Body of pancreas (tissue), 4 donors: Measurements from ENCODE around the gene DNTT. TPM values are rescaled to one million over a fixed set of nuclear protein-coding genes. Genes with fewer than 3 reads are reported as not detected.
A peak's percentile ranks its signal among the peaks of the same experiment; 100 is the strongest.
"Not testable (repeated sequence)": the region's sequence is repeated elsewhere in the genome, so short reads cannot be mapped to it uniquely, and the experiment has no call there.

Source experiments
- ATAC-seq: fragments of 150-250 bp; one replicate; pipeline ENCODE4 v1.9.1; 2016
- DNase-seq, 4 donors: peaks; one replicate each; pipeline ENCODE4 v3.0.0-alpha.2; 2019
- H3K27ac ChIP-seq, 4 donors: fragments of 200-600 bp; sonication (generic); 1 replicate in 3 of 4; 2 replicates in 1 of 4; pipeline versions ENCODE4 v1.5.1 to v1.6.1; 2016 to 2019; ENCODE audit warnings: mild to moderate bottlenecking in 1 of 4, mixed read lengths in 1 of 4, moderate library complexity in 1 of 4
- H3K27me3 ChIP-seq, 2 donors: fragments of 200-600 bp; sonication (generic); one replicate each; pipeline ENCODE4 v1.6.0; 2016; ENCODE audit warnings: mild to moderate bottlenecking in 1 of 2
- H3K36me3 ChIP-seq, 2 donors: fragments of 200-600 bp; sonication (generic); replicated peaks in 1 of 2; 2 replicates each; pipeline ENCODE4 v1.5.1; 2016; ENCODE audit warnings: low read depth in 2 of 2; ENCODE audit not compliant: insufficient read depth in 1 of 2
- H3K4me1 ChIP-seq: fragments of 200-600 bp; sonication (generic); one replicate; pipeline ENCODE4 v1.6.0; 2016
- H3K4me3 ChIP-seq, 2 donors: fragments of 200-600 bp; sonication (generic); 1 replicate in 1 of 2; 2 replicates in 1 of 2; pipeline ENCODE4 v1.5.1; 2016 to 2019
- H3K9me3 ChIP-seq, 3 donors: fragments of 200-600 bp; sonication (generic); 1 replicate in 2 of 3; 2 replicates in 1 of 3; pipeline ENCODE4 v1.5.1; 2016
- POLR2A ChIP-seq, 3 donors: fragments of 450-650 bp; IDR thresholded peaks; one replicate each; pipeline ENCODE4 v1.6.1; 2016; ENCODE audit warnings: antibody characterized with exemption in 3 of 3, mild to moderate bottlenecking in 2 of 3
- WGBS, 2 donors: methylation state at CpG; one replicate each; pipeline ENCODE4 v1.1.5; 2017; 5-methylcytosine and 5-hydroxymethylcytosine counted together
- intact Hi-C: fragments of 100-400 bp; cut with DNase I; formaldehyde crosslinking; loops from one replicate; pipeline ENCODE4 v1.15.1; 2023
- total RNA-seq, 2 donors: library from RNA; depleted of rRNA; stranded (reverse); fragments of >200 nt; gene quantifications; one replicate each; pipeline ENCODE4 v1.1.0, GENCODE V29; 2016
- TF ChIP-seq, protein P1 (sequence below), 7 experiments: fragments of 450-650 bp in 4 of 7; fragments of 200-600 bp in 3 of 7; sonication (generic) in 3 of 7; IDR thresholded peaks; one replicate each; pipeline ENCODE4 v1.5.1; 2016 to 2019; ENCODE audit warnings: antibody characterized with exemption in 7 of 7

DNTT gene
- total RNA-seq, 2 donors from 2014 or later: not detected

DNA sequence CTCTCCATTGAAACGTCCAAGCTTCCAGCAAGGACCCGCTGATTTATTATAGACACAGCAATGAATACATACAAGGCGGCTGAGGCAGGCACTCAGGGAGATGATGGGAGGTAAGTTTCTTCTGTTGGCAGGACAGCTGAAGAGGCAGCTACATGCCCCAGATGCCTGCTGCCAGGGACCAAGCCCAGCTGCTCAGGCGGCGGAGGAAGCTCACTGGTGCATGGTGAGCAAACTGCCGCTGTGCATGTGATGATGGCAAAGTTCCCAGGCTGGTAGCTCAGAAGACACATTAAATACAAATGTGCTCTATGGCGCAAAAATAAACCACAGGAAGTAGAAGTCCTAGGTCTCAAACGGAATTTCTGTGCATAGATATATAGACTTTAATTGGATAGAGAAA is 2.3 kb downstream of the DNTT start:
- no peak overlapping the region for H3K27ac ChIP-seq
- WGBS, 2 donors: 57 to 75% methylated on average over 8 of the region's 8 CpGs
- peak in 3 of 4 donors; percentile 40 to 65 (median 50) for DNase-seq
- no peaks in the 10 kb centered on the region for H3K27me3 ChIP-seq
- intact Hi-C loops: no loop called here
- no peaks in the 10 kb centered on the region for H3K9me3 ChIP-seq
- H3K4me3 ChIP-seq: no peak overlapping the region
- ATAC-seq: no peak
- TF ChIP-seq POLR2A (IDR thresholded peaks at IDR 0.05): no peak
- TF ChIP-seq, protein P1, sequence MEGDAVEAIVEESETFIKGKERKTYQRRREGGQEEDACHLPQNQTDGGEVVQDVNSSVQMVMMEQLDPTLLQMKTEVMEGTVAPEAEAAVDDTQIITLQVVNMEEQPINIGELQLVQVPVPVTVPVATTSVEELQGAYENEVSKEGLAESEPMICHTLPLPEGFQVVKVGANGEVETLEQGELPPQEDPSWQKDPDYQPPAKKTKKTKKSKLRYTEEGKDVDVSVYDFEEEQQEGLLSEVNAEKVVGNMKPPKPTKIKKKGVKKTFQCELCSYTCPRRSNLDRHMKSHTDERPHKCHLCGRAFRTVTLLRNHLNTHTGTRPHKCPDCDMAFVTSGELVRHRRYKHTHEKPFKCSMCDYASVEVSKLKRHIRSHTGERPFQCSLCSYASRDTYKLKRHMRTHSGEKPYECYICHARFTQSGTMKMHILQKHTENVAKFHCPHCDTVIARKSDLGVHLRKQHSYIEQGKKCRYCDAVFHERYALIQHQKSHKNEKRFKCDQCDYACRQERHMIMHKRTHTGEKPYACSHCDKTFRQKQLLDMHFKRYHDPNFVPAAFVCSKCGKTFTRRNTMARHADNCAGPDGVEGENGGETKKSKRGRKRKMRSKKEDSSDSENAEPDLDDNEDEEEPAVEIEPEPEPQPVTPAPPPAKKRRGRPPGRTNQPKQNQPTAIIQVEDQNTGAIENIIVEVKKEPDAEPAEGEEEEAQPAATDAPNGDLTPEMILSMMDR (IDR thresholded peaks at IDR 0.05): no peak
- no peaks in the 10 kb centered on the region for H3K36me3 ChIP-seq
- H3K4me1 ChIP-seq: no peaks in the 10 kb centered on the region

DNA sequence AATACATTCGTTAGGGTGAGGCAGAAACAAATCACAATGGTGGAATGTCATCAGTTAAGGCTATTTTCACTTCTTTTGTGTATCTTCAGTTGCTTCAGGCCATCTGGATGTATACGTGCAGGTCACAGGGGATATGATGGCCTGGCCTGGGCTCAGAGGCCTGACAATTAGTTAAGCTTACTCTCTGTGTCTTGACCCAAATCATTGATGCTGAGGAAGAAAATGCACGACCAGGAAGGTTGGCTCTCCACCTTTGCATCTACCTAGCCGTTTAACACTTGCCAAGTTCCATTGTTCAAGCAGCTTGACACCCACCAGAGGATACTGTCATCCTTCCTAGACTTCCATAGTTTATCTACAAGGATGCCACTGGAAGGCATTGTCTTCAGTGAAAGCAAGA is 4.6 kb downstream of the DNTT start:
- H3K27me3 ChIP-seq, ATAC-seq, H3K4me1 ChIP-seq, DNase-seq, H3K9me3 ChIP-seq, H3K4me3 ChIP-seq, H3K27ac ChIP-seq, H3K36me3 ChIP-seq, intact Hi-C loops: not testable (repeated sequence)
- 62 to 70% methylated on average over 4 of the region's 4 CpGs for WGBS, 2 donors

DNA sequence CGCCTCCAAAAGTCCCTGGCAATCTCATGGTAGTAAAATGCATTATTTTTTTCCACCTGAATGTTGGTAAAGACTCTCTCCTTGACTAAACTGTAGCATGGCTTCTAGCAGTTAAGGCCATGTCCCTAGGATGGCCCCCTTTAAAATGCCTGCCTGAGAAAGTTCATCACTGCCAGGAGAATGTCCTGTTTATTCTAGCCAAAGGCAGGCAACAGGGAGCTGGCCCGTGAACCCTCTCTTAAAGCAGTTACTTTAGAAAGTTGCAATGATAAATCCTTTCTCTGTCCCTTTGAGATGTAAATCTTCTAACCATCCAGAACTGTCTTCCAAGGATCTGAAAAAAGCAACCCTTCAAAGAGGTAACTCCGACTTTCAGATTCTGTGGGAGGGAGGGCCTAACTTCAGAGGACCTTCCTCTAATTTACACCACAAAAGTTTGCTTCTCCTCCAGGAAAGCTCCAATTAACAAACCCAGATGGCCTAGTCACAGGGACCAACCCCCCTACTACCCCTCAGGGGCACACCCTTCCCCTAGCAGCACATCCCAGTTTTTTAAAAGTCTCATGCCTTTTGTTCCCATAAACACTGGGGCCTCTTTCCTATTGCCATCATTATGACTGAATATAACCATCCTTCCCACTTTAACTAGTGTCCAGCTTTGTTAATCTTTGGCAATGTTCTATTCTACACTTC is 5.5 kb downstream of the DNTT start:
- intact Hi-C loops: no loop called here
- Histone ChIP-seq H3K27ac (no peak overlapping the region), H3K4me3 (no peak overlapping the region), H3K36me3 (no peaks in the 10 kb centered on the region), H3K9me3 (no peaks in the 10 kb centered on the region), H3K4me1 (no peaks in the 10 kb centered on the region), H3K27me3 (no peaks in the 10 kb centered on the region)
- DNase-seq (no peak), ATAC-seq (no peak)
- no peak for TF ChIP-seq POLR2A (IDR thresholded peaks at IDR 0.05)
- TF ChIP-seq, protein P1 (IDR thresholded peaks at IDR 0.05): no peak
- 66 to 69% methylated on average over 3 of the region's 3 CpGs for WGBS, 2 donors

GRCh38 chr10:96310321-96310669 is 6.1 kb downstream of the DNTT start:
- no peaks in the 10 kb centered on the region for H3K27me3 ChIP-seq
- H3K4me3 ChIP-seq: no peak overlapping the region
- WGBS, 2 donors: 7 to 18% methylated on average over 1 of the region's 1 CpG
- no peak for ATAC-seq
- no peaks in the 10 kb centered on the region for H3K4me1 ChIP-seq
- intact Hi-C loops: no loop called here
- H3K27ac ChIP-seq: no peak overlapping the region
- H3K9me3 ChIP-seq: no peaks in the 10 kb centered on the region
- H3K36me3 ChIP-seq: no peaks in the 10 kb centered on the region
- TF ChIP-seq, protein P1 (IDR thresholded peaks at IDR 0.05): no peak
- no peak for TF ChIP-seq POLR2A (IDR thresholded peaks at IDR 0.05)
- no peak for DNase-seq

- Histone ChIP-seq H3K4me3 (no peak overlapping the region), H3K27ac (no peak overlapping the region), H3K4me1 (no peaks in the 10 kb centered on the region), H3K9me3 (no peaks in the 10 kb centered on the region), H3K36me3 (no peaks in the 10 kb centered on the region), H3K27me3 (no peaks in the 10 kb centered on the region)
- 76 to 77% methylated on average over 3 of the region's 3 CpGs for WGBS, 2 donors
- ATAC-seq (no peak), DNase-seq (no peak)
- TF ChIP-seq, protein P1 (IDR thresholded peaks at IDR 0.05): no peak
- intact Hi-C loops: no loop called here
These were observed 7.0 kb downstream of the DNTT start for GRCh38 chr10:96311180-96311715.
